HK-2 (cell line): ENCODE data around the gene PITPNM3.
"Not testable (repeated sequence)": the region's sequence is repeated elsewhere in the genome, so short reads cannot be mapped to it uniquely, and the experiment has no call there.

Experiments used
- DNase-seq: peaks from one replicate; pipeline ENCODE4 v3.0.0-alpha.2; 2018; ENCODE audit not compliant: unreplicated experiment

Gene PITPNM3

GRCh38 chr17:6556121-6557039, at the start of gene PITPNM3:
PITPNM3 (minus strand) TSS chr17:6556555; CDS start chr17:6556406, 149 bp downstream.
- DNase-seq, result no peak

DNA sequence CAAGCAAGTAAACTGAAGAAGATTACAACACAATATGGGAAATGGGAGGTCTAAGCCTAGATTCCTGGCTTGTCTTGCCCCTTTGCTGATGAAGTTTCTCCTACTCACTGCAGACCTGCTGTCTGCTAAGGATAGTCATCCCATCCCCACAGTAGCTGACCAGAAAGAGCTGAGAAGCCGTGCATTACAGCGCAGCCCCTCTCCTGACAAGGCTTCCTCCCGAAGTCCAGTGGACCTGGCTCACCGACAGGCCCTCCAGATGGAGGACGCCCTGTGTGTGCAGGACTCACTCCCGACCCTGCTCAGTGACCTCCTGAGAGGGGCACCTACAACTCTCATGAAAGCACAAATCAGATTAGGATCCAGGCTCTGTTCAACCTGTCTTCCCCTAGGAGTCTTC, 48.8 kb upstream of the PITPNM3 start:
- no peak for DNase-seq

- no peak for DNase-seq
These were observed 47.5 kb upstream of the PITPNM3 start for GRCh38 chr17:6603744-6604325.

DNA sequence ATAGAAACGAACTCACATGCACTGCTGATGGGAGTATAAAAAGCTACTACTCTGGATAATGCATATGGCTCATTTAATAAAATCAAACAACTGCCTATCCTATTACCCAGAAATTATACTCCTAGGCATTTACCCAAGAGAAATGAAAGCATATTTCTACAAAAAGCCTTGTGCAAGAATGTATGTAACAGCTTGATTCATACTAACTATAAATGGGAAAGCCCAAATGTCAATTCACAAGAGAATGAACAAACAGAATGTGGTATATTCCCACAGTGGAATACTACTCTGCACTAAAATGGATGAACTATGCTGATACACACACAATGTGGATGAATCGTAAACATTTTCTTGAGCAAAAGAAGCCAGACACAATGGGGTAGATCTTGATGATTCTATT, 45.8 kb upstream of the PITPNM3 start:
- DNase-seq, result no peak

DNA sequence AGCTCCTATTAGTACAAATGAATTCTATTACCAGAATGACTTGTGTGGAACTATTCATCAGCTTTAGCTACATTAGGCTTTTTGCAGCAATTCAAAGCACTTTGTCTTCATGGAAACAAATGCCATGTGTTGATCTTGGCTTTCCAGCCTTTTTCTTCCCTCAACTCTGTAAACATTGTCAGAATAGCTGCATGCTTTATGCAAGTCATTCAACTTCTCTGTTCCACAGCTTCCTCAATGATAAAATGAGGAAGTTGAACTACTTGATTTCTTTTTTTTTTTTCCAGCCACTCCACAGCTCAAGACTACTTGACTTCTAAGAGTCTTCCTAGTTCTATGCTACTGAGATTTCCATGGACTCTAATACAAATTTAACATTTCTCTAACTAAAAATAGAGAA, 43.0 kb upstream of the PITPNM3 start:
- DNase-seq, result no peak

- no peak for DNase-seq
These were observed 41.4 kb upstream of the PITPNM3 start for GRCh38 chr17:6597727-6598126.

DNA sequence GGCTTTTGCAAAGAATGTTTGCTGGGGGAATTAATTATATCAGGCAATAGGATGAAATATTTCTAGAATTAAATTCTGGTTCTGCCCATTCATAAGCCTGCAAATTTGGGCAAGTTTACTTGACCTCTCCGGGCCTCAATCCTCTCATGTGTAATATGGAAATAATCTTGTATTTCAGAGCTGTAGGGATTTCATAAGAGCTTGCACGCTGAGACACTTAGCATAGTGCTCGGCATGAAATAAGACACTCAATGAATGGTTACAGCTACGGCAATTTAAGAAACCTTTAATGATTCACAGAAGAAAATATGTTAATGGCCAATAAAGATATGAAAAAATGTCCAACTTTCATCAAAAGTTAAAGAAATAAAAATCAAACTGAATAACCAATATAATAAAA, 40.6 kb upstream of the PITPNM3 start:
- DNase-seq, result no peak

- no peak for DNase-seq
These were observed 40.2 kb upstream of the PITPNM3 start for GRCh38 chr17:6596511-6596910.

DNA sequence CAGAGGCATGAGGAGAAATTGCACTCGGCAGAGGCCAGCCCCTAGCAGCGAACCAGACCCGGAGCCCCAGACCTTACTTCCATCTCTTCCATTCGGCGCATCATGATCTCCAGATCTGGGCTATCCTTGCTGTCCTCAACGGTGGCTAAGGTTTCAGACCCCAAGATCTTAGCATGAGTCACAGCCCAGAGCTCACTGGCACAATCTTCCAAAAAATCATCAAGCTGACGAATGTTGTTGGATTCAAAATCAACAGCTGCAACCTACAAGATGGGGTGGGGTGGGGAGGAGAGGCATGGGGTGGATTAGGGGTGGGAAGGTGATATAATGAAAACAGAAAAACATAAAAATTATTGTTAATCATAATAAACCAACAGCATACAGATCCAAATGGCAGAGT, 39.7 kb upstream of the PITPNM3 start:
- DNase-seq, result no peak

DNA sequence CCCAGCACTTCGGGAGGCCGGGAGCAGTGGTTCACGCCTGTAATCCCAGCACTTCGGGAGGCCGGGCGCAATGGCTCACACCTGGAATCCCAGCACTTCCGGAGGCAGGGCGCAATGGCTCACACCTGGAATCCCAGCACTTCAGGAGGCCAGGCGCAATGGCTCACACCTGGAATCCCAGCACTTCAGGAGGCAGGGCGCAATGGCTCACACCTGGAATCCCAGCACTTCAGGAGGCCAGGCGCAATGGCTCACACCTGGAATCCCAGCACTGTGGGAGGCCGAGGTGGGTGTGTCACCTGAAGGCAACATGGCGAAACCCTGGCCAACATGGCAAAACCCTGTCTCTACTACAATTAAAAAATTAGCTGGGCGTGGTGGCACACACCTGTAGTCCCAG, 37.0 kb upstream of the PITPNM3 start:
- not testable (repeated sequence) for DNase-seq

DNA sequence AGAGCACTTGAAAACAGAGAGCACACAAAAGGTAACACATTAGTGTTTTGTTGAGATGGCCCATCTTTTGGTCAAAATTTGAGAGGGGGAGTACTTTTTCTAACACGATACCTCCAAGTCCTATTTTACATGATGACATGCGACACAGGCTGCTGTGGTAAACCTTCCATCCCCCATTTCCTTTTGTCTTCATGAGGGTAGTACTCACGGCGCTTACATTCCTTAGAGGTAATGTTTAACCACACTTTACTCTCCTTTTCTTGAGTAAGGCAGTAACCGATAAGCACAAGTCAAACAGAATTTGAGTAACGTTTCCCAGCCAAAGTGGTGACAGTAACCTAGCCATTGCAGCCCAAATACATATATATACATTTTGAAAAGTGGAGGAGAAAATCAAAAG, 35.8 kb upstream of the PITPNM3 start:
- DNase-seq, result peak; percentile 48

GRCh38 chr17:6591599-6592158, 35.3 kb upstream of the PITPNM3 start:
- DNase-seq, result peak; percentile 67

GRCh38 chr17:6589266-6589946, 33.1 kb upstream of the PITPNM3 start:
- no peak for DNase-seq

GRCh38 chr17:6588165-6588564, 31.8 kb upstream of the PITPNM3 start:
- DNase-seq, result no peak

DNA sequence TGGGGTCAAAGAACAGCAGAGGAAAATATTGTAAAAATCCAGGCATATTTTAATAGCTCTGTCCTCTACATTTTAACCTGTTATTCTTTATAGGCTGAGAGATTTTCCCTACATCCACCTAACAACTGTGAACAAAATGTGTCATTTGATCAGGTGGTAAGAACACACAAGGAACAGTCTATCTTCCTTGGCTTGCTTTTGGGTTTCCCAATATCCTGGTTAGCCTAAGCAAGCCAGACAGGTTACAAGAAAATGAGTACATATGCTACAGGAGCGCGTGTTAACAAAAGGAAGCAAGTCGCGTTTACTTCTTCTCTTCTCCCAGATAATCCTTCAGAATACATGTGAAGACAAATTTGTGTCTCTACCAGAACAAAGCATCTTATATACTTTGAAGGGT, 31.0 kb upstream of the PITPNM3 start:
- no peak for DNase-seq

DNA sequence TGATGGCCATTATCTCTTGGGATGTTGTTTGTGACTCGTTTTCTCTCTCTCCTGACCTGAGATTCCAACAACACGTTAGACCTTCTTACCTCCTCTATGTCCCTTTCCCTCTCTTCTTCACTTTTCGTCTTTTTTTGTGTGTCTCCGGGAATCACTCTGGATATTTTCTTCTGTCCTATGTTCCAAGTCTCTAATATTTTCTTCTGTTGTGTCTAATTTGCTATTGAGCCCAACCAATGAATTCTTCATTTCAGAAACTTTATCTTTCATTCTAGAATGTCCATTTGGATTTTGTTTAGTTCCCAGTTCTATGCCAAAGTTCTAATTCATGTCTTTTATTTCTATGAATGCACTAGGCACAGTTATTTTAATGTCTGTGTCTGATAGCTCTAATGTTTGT, 27.1 kb upstream of the PITPNM3 start:
- no peak for DNase-seq

- DNase-seq, result no peak
These were observed 24.3 kb upstream of the PITPNM3 start for GRCh38 chr17:6580625-6581024.

- no peak for DNase-seq
These were observed 22.1 kb upstream of the PITPNM3 start for GRCh38 chr17:6578491-6578890.

GRCh38 chr17:6577686-6578263, 21.4 kb upstream of the PITPNM3 start:
- no peak for DNase-seq

GRCh38 chr17:6576038-6576785, 19.9 kb upstream of the PITPNM3 start:
- DNase-seq, result no peak

GRCh38 chr17:6575596-6575988, 19.2 kb upstream of the PITPNM3 start:
- no peak for DNase-seq
